NCI-H1417 (cell line): ENCODE results near the gene THSD7B.

Experiments used
- DNase-seq, 3 experiments: peaks; one replicate each; lab custom pipeline; 2025; lab: John Stamatoyannopoulos, UW

THSD7B gene

GRCh38 chr2:137154946-137155345 lies 389.6 kb downstream of the THSD7B start:
- no peak for DNase-seq

DNA sequence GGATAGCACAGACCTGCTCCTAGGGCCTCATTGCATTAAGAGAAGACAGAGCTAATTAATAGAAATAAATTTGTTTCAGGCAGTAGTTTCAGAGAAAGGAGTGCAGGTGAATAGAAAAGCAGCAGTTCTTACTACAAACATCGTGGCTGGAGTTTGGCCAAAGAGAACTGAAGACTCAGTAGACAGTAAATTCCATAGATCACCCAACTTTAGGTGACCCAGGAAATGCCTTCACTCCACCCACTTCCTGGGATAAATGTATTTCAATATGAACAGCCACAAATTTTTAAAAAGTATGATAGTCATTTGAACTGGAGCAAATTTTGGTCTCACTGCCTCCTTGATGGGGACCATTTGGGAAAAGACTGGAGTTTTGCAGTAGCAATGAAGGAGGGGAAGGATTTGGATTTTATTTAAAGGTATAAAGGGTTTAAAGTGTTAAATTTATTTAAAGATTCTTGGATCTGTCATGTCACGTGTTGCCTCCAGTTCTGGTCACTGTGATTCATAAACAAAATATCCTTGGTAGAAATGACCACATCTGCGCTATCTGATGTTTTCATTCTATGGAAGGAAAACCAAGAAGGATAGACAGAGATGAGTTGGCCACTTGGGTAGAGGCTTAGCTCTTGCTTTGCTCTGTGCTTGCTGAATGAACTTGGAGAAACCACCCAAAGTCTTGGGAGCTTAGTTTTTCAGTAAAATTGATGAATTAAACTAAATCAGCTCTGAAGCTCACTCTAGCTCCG lies 390.2 kb downstream of the THSD7B start:
- DNase-seq: no peak

DNA sequence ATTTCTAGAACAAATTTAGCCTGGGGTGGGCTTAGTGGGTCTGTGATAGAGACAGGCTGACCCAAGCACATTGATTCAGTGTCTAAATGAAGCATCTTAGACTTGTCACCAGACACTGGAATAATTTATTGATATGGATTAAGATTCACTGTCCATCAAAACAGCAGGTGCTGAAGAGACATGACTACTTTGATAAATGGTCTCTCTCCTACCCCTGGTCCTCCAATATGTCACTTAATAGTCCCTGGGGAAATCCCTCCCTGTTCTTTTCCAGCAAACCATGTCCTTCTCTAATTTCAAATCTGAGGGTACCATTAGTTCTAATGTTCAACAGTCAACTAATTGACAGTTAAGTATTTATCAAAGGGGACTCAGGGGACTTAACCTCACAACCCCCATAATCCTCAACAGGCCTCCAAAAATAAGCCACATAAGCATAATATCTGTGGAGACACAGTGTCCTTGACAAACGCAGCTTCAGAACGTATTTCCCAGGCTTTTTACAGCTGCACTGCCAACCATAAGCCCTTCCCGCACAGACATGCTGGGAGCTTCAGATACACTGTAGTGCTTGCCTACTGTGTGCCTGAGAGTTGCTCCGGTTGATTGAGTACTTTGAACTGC lies 391.0 kb downstream of the THSD7B start:
- DNase-seq: peak in 2 of 3 experiments; percentile 2 to 57

GRCh38 chr2:137157851-137158250 lies 392.5 kb downstream of the THSD7B start:
- no peak for DNase-seq

- no peak for DNase-seq
These were observed 395.9 kb downstream of the THSD7B start for GRCh38 chr2:137161250-137161649.

GRCh38 chr2:137165968-137166367 lies 400.6 kb downstream of the THSD7B start:
- no peak for DNase-seq

DNA sequence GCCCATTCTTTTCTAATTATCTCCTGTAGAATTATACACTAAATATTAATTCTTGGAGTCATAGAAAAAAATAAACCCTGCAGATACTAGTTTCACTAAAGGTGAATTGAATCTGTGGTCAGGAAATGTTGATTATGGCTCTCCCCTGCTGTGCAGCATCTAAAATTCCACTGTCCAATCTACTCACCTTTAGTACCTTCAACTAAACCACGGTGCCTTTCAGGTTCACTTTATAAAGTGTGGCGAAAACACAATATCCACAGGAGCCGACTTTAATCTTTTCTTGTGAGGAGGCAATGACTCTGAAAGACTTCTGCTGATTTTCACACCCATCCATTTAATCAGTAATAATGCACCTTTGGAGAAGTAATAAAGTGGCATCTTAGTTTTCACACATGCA lies 402.3 kb downstream of the THSD7B start:
- DNase-seq: no peak

- no peak for DNase-seq
These were observed 403.2 kb downstream of the THSD7B start for GRCh38 chr2:137168552-137168951.

- no peak for DNase-seq
These were observed 406.8 kb downstream of the THSD7B start for GRCh38 chr2:137172162-137172561.

- DNase-seq: no peak
These were observed 408.1 kb downstream of the THSD7B start for GRCh38 chr2:137173463-137173862.

DNA sequence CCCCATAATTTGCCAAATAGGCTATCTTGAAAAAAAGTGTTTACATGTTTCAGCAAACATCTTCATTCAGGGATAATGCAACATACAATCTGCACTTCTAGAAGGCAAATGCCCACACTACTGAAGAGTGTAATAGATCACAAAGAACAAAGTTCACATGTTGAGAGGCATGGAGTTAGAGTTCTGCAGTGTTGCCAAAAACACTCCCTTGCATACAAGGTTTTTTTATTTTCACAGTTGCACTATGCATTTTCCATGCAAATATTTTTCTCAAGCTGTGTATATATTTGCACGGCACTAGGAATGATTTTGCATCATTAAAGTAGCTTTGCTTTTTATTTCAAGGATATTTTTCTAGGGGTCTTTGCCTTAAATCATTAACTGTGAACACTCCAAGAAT lies 409.9 kb downstream of the THSD7B start:
- no peak for DNase-seq

- DNase-seq: no peak
These were observed 413.6 kb downstream of the THSD7B start for GRCh38 chr2:137178951-137179377.

DNA sequence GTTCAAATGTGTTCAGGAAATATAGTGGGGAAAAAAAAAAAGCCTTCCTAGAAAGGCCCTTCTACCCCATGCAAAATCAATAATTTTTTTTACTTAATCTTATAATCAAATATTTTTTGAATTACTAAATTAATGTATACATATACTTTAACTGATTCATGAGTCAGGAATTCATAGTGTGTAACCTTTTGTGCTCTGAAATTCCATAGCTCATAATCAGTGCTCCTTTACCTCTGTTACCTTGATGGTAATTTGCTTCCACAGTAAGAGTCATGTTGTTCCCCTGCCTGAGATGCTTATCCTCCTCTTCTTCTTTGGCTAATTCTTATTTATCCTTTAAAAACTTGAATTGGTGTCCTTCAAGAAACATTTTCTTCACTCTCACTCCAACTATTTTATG lies 414.2 kb downstream of the THSD7B start:
- no peak for DNase-seq

GRCh38 chr2:137180012-137180411 lies 414.7 kb downstream of the THSD7B start:
- DNase-seq: no peak

DNA sequence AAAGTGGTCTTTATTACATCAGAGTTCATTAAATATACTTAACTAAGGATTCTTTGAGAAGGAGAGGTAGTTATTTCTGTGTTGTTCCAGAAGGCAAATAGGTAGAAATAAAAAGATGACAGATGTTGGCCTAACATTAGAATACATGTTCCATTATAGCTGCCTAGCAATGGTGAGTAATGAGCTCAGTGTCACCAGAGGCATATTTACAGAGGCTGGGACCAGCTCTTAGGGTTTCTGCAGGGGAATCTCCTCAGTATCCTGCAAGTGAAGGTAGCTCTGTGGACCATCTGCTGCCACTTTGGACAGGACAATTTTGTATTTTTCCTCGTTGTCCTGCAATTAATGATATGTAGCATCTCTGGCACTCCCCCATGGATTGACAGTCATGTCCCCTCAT lies 416.0 kb downstream of the THSD7B start:
- no peak for DNase-seq

GRCh38 chr2:137182071-137182470 lies 416.7 kb downstream of the THSD7B start:
- no peak for DNase-seq

- DNase-seq: peak in 1 of 3 experiments; percentile 16
These were observed 418.0 kb downstream of the THSD7B start for GRCh38 chr2:137183206-137183898.

GRCh38 chr2:137185378-137186078 lies 420.2 kb downstream of the THSD7B start:
- DNase-seq: no peak

- no peak for DNase-seq
These were observed 421.9 kb downstream of the THSD7B start for GRCh38 chr2:137187216-137187615.

DNA sequence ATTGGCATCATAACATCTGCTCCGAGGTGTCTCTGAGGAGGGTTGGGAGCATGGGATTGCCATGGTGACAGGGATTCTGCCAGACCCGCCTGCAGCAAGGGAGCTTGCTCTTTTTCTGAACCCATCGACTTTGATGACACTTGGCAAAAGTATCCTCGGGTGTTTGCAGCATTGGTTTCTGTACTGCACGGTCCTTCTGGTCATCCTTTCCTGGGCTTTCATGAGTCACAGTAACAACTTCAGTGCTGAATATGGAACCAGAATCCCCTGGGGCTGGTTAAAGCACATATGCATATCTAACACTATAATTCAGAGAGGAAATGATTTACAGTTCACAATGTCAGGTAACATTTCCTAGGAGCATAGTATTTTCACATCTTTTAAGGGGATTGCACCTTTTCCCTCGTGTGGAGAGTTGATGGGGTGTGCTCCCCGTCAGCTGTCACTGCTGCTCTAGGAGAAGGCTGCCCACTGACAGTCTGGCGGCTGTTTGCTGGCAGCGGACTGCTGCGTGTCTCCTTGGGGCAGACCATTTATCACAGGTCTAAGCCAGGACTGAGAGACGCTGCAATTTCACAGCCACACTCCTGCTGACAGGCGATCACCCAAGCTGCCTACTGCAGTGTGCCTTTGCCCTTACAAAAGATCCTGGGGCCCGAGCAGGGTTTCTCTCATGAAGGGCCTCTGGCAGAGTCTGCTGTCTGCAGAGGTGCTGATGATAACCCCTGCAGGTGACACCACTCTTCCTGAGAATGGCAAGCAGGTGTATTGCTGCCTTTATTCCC lies 425.3 kb downstream of the THSD7B start:
- peak; percentile 3 to 48 (median 19) for DNase-seq
